WTC11 (cell line): ENCODE measurements around the gene HOXB3. TPM values are rescaled to one million over a fixed set of nuclear protein-coding genes. Genes with fewer than 3 reads are reported as not detected.

Experiments
- ATAC-seq: fragments of 200-7000 bp; cut with Tn5 transposase; 2 replicates; pipeline ENCODE4 v1.10.0; 2021; ENCODE audit warnings: mild to moderate bottlenecking, moderate library complexity
- CTCF ChIA-PET: fragments of 300-600 bp; sonication (Branson Sonifier 250); formaldehyde crosslinking; loops from one replicate; lab custom pipeline; 2021; ENCODE audit warnings: antibody characterized with exemption; lab: Charles Lee
- POLR2A ChIA-PET: fragments of 350-600 bp; sonication (Branson Sonifier 250); formaldehyde crosslinking; loops from one replicate; lab custom pipeline; 2021; ENCODE audit warnings: antibody characterized with exemption; lab: Charles Lee
- DNase-seq: peaks from one replicate; pipeline ENCODE4 v3.0.0; 2021; ENCODE audit warnings: low spot score
- H3K27ac Mint-ChIP-seq: 2 replicates; pipeline ENCODE4 v1.8.0; 2021; ENCODE audit warnings: mixed read lengths
- H3K27me3 Mint-ChIP-seq: 2 replicates; pipeline ENCODE4 v1.8.0; 2021; ENCODE audit warnings: low read depth, mild to moderate bottlenecking, moderate library complexity, mixed read lengths
- H3K36me3 Mint-ChIP-seq: 2 replicates; pipeline ENCODE4 v1.8.0; 2021; ENCODE audit warnings: mixed read lengths
- H3K4me1 Mint-ChIP-seq: 2 replicates; pipeline ENCODE4 v1.8.0; 2022; ENCODE audit warnings: mixed read lengths
- H3K4me3 Mint-ChIP-seq: 2 replicates; pipeline ENCODE4 v1.8.0; 2021; ENCODE audit warnings: mild to moderate bottlenecking, moderate library complexity, mixed read lengths
- H3K9me3 Mint-ChIP-seq: 2 replicates; pipeline ENCODE4 v1.8.0; 2021; ENCODE audit warnings: mixed read lengths
- CBFB ChIP-seq: sonication (generic); formaldehyde crosslinking; IDR thresholded peaks from 2 replicates; pipeline ENCODE4 v1.8.1; 2022; ENCODE audit warnings: mild to moderate bottlenecking, low read depth, missing genetic modification reagents
- E2F4 ChIP-seq: sonication (generic); formaldehyde crosslinking; IDR thresholded peaks from 2 replicates; pipeline ENCODE4 v1.8.1; 2022; ENCODE audit warnings: low read depth, mild to moderate bottlenecking, moderate library complexity, missing genetic modification reagents, borderline replicate concordance
- ESRRA ChIP-seq: sonication (generic); formaldehyde crosslinking; IDR thresholded peaks from 2 replicates; pipeline ENCODE4 v1.8.1; 2022; ENCODE audit warnings: mild to moderate bottlenecking, missing genetic modification reagents, borderline replicate concordance
- FOXK1 ChIP-seq: sonication (generic); formaldehyde crosslinking; IDR thresholded peaks from 2 replicates; pipeline ENCODE4 v1.8.0; 2022; ENCODE audit warnings: mild to moderate bottlenecking, moderate library complexity, missing genetic modification reagents
- FOXP4 ChIP-seq: sonication (generic); formaldehyde crosslinking; IDR thresholded peaks from 2 replicates; pipeline ENCODE4 v1.8.0; 2022; ENCODE audit warnings: mild to moderate bottlenecking, missing genetic modification reagents
- HMGA2 ChIP-seq: fragments of 250-450 bp; sonication (Bioruptor Pico); IDR thresholded peaks from 2 replicates; pipeline ENCODE4 v1.4.0; 2021; ENCODE audit warnings: mild to moderate bottlenecking, moderate library complexity
- IRF2 ChIP-seq: sonication (generic); formaldehyde crosslinking; IDR thresholded peaks from 2 replicates; pipeline ENCODE4 v1.8.0; 2022; ENCODE audit warnings: low read depth, missing genetic modification reagents, borderline replicate concordance
- MAX ChIP-seq: sonication (generic); formaldehyde crosslinking; IDR thresholded peaks from 2 replicates; pipeline ENCODE4 v1.8.0; 2022; ENCODE audit warnings: mild to moderate bottlenecking, missing genetic modification reagents
- MYBL2 ChIP-seq: sonication (generic); formaldehyde crosslinking; IDR thresholded peaks from 2 replicates; pipeline ENCODE4 v1.8.1; 2023; ENCODE audit warnings: mild to moderate bottlenecking, moderate library complexity, missing genetic modification reagents
- NFYB ChIP-seq: sonication (generic); formaldehyde crosslinking; conservative IDR thresholded peaks from 2 replicates; pipeline ENCODE4 v1.8.0; 2022; ENCODE audit warnings: low read depth, missing genetic modification reagents
- RORB ChIP-seq: fragments of 250-450 bp; sonication (Bioruptor Pico); IDR thresholded peaks from 2 replicates; pipeline ENCODE4 v1.9.0; 2021; ENCODE audit warnings: mild to moderate bottlenecking
- SMAD4 ChIP-seq: sonication (generic); formaldehyde crosslinking; IDR thresholded peaks from 2 replicates; pipeline ENCODE4 v1.8.0; 2022; ENCODE audit warnings: mild to moderate bottlenecking, missing genetic modification reagents
- SP1 ChIP-seq: sonication (generic); formaldehyde crosslinking; conservative IDR thresholded peaks from 2 replicates; pipeline ENCODE4 v1.8.1; 2022; ENCODE audit warnings: missing genetic modification reagents
- TCF7 ChIP-seq: sonication (generic); formaldehyde crosslinking; IDR thresholded peaks from 2 replicates; pipeline ENCODE4 v1.8.0; 2022; ENCODE audit warnings: mild to moderate bottlenecking, low read depth, missing genetic modification reagents, moderate library complexity
- ZBTB43 ChIP-seq: sonication (generic); formaldehyde crosslinking; IDR thresholded peaks from 2 replicates; pipeline ENCODE4 v1.8.1; 2023; ENCODE audit warnings: mild to moderate bottlenecking, missing genetic modification reagents
- ZNF317 ChIP-seq: sonication (generic); formaldehyde crosslinking; IDR thresholded peaks from 2 replicates; pipeline ENCODE4 v1.8.1; 2023; ENCODE audit warnings: low read depth, mild to moderate bottlenecking, moderate library complexity, missing genetic modification reagents, borderline replicate concordance
- ZNF416 ChIP-seq: fragments of 250-450 bp; sonication (Bioruptor Pico); IDR thresholded peaks from 2 replicates; pipeline ENCODE4 v1.9.0; 2021; ENCODE audit warnings: mild to moderate bottlenecking, inconsistent platforms
- ZNF423 ChIP-seq: fragments of 250-450 bp; sonication (Bioruptor Pico); IDR thresholded peaks from 2 replicates; pipeline ENCODE4 v2.1.2; 2022; ENCODE audit warnings: mild to moderate bottlenecking, moderate library complexity
- total RNA-seq: library from RNA; stranded (reverse); gene quantifications from 3 replicates; pipeline ENCODE4 v1.2.3, GENCODE V29; 2021
- TF ChIP-seq, protein P1 (sequence below): sonication (generic); formaldehyde crosslinking; IDR thresholded peaks from 2 replicates; pipeline ENCODE4 v1.8.0; 2022; ENCODE audit warnings: missing genetic modification reagents
- TF ChIP-seq, protein P2 (sequence below): sonication (generic); formaldehyde crosslinking; IDR thresholded peaks from 2 replicates; pipeline ENCODE4 v1.8.1; 2023; ENCODE audit warnings: mild to moderate bottlenecking, missing genetic modification reagents, moderate library complexity
- TF ChIP-seq, protein P3 (sequence below): fragments of 200-600 bp; IDR thresholded peaks from 2 replicates; pipeline ENCODE4 v1.8.0; 2022; ENCODE audit warnings: antibody characterized with exemption

HOXB3 gene
- total RNA-seq, 1 experiment from 2014 or later = 0.09 TPM

DNA sequence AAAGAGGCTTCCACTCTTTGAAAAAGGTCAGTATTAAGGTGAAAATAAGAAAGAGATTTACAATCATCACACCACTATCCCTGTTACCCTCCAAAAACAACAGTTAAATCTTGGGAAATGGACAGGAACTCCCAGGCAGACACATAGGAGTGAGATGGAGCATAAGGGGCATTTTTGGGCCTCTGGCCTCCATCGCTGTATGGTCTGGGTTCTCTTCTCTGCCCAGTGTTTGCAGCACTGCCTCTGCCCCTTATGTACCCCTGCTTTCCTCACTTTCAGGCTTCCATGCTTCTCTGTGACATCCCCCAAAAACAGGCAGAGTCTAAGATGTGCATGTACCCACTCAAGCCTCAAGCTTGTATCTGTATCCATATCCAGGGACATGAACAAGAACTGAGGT, 44.5 kb downstream of the HOXB3 start:
- Mint-ChIP-seq H3K9me3 (no peaks in the 10 kb centered on the region), H3K27me3 (peaks cover 99% of the 10 kb centered on the region; the same call in 1 of the 2 replicates)
- POLR2A ChIA-PET = no interaction called here
- TF ChIP-seq, protein P1, sequence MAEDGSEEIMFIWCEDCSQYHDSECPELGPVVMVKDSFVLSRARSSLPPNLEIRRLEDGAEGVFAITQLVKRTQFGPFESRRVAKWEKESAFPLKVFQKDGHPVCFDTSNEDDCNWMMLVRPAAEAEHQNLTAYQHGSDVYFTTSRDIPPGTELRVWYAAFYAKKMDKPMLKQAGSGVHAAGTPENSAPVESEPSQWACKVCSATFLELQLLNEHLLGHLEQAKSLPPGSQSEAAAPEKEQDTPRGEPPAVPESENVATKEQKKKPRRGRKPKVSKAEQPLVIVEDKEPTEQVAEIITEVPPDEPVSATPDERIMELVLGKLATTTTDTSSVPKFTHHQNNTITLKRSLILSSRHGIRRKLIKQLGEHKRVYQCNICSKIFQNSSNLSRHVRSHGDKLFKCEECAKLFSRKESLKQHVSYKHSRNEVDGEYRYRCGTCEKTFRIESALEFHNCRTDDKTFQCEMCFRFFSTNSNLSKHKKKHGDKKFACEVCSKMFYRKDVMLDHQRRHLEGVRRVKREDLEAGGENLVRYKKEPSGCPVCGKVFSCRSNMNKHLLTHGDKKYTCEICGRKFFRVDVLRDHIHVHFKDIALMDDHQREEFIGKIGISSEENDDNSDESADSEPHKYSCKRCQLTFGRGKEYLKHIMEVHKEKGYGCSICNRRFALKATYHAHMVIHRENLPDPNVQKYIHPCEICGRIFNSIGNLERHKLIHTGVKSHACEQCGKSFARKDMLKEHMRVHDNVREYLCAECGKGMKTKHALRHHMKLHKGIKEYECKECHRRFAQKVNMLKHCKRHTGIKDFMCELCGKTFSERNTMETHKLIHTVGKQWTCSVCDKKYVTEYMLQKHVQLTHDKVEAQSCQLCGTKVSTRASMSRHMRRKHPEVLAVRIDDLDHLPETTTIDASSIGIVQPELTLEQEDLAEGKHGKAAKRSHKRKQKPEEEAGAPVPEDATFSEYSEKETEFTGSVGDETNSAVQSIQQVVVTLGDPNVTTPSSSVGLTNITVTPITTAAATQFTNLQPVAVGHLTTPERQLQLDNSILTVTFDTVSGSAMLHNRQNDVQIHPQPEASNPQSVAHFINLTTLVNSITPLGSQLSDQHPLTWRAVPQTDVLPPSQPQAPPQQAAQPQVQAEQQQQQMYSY (CRISPR knock-in tag) = no peak
- no peak for TF ChIP-seq ZNF317
- TF ChIP-seq CBFB (CRISPR knock-in tag) = no peak
- no peak for TF ChIP-seq RORB (CRISPR knock-in tag)
- TF ChIP-seq SP1 (CRISPR knock-in tag) = no peak
- TF ChIP-seq ESRRA (CRISPR knock-in tag) = no peak
- TF ChIP-seq SMAD4 (CRISPR knock-in tag) = no peak
- TF ChIP-seq, all 79 proteins: peak for 0
- CTCF ChIA-PET = interaction anchor here (2.3 kb wide), 1 partner anchor 44 kb away, joined by 8 read pairs; no protein-coding TSS in a partner anchor
- peak overlapping the region; percentile 69 for H3K4me3 Mint-ChIP-seq
- H3K4me1 Mint-ChIP-seq = peaks cover 79% of the 10 kb centered on the region
- H3K36me3 Mint-ChIP-seq = no peaks in the 10 kb centered on the region
- DNase-seq (no peak), ATAC-seq (no peak)
- H3K27ac Mint-ChIP-seq = no peak overlapping the region

- Mint-ChIP-seq H3K9me3 (no peaks in the 10 kb centered on the region), H3K27ac (no peak within 1 kb of the TSS), H3K36me3 (no peaks in the 10 kb centered on the region), H3K27me3 (peaks cover 99% of the 10 kb centered on the region; the same call in 1 of the 2 replicates), H3K4me1 (peaks cover 80% of the 10 kb centered on the region), H3K4me3 (peak within 1 kb of the TSS; percentile 69)
- CTCF ChIA-PET = no interaction called here
- no peak for TF ChIP-seq TCF7
- TF ChIP-seq, protein P2, sequence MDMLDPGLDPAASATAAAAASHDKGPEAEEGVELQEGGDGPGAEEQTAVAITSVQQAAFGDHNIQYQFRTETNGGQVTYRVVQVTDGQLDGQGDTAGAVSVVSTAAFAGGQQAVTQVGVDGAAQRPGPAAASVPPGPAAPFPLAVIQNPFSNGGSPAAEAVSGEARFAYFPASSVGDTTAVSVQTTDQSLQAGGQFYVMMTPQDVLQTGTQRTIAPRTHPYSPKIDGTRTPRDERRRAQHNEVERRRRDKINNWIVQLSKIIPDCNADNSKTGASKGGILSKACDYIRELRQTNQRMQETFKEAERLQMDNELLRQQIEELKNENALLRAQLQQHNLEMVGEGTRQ (CRISPR knock-in tag) = peak; percentile 41; the same call in 1 of the 2 replicates
- TF ChIP-seq NFYB (CRISPR knock-in tag) = peak; percentile 55; the same call in 1 of the 2 replicates
- no peak for DNase-seq
- ATAC-seq = no peak
- POLR2A ChIA-PET = no interaction called here
Observed at GRCh38 chr17:48545022-48545375, 45.0 kb downstream of the HOXB3 start, which contains the start of gene HOXB2. HOXB2 (minus strand) TSS chr17:48545109; CDS start chr17:48544911, 198 bp downstream.

GRCh38 chr17:48544349-48545021, 45.6 kb downstream of the HOXB3 start:
- Mint-ChIP-seq H3K9me3 (no peaks in the 10 kb centered on the region), H3K36me3 (no peaks in the 10 kb centered on the region), H3K4me3 (peak overlapping the region; percentile 69), H3K27me3 (peaks cover 99% of the 10 kb centered on the region; the same call in 1 of the 2 replicates), H3K4me1 (peaks cover 78% of the 10 kb centered on the region), H3K27ac (no peak overlapping the region)
- ATAC-seq = no peak
- ChIA-PET CTCF (interaction anchor here (0.5 to 0.9 kb wide), 2 partner anchors 19 to 28 kb away, joined by 3 read pairs; no protein-coding TSS in a partner anchor), POLR2A (no interaction called here)
- DNase-seq = peak; percentile 70
- no peak for TF ChIP-seq ZNF416 (CRISPR knock-in tag)
- TF ChIP-seq, protein P3, sequence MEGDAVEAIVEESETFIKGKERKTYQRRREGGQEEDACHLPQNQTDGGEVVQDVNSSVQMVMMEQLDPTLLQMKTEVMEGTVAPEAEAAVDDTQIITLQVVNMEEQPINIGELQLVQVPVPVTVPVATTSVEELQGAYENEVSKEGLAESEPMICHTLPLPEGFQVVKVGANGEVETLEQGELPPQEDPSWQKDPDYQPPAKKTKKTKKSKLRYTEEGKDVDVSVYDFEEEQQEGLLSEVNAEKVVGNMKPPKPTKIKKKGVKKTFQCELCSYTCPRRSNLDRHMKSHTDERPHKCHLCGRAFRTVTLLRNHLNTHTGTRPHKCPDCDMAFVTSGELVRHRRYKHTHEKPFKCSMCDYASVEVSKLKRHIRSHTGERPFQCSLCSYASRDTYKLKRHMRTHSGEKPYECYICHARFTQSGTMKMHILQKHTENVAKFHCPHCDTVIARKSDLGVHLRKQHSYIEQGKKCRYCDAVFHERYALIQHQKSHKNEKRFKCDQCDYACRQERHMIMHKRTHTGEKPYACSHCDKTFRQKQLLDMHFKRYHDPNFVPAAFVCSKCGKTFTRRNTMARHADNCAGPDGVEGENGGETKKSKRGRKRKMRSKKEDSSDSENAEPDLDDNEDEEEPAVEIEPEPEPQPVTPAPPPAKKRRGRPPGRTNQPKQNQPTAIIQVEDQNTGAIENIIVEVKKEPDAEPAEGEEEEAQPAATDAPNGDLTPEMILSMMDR = no peak
- TF ChIP-seq E2F4 (CRISPR knock-in tag) = no peak
- TF ChIP-seq RORB (CRISPR knock-in tag) = no peak
- TF ChIP-seq FOXK1 (CRISPR knock-in tag) = no peak
- TF ChIP-seq ZBTB43 (CRISPR knock-in tag) = no peak
- no peak for TF ChIP-seq ZNF423 (CRISPR knock-in tag)
- no peak for TF ChIP-seq FOXP4
- TF ChIP-seq HMGA2 (CRISPR knock-in tag) = no peak
- no peak for TF ChIP-seq IRF2 (CRISPR knock-in tag)
- no peak for TF ChIP-seq MYBL2 (CRISPR knock-in tag)
- TF ChIP-seq MAX (CRISPR knock-in tag) = no peak
